ENCODE results near the gene KCNH4.

GRCh38 chr17:42187833-42188232, 6.9 kb upstream of the KCNH4 start:
- TF ChIP-seq CTCF (IDR thresholded peaks at IDR 0.05) (no peak), REST (IDR thresholded peaks at IDR 0.05; ENCODE audit: insufficient read depth in 1 of 2, low read depth in 2 of 2, low read length in 1 of 2) (no peak), SIN3A (IDR thresholded peaks at IDR 0.05; ENCODE audit: borderline replicate concordance, insufficient read depth, low read depth, low read length) (no peak), POLR2AphosphoS5 (IDR thresholded peaks at IDR 0.05; ENCODE audit: low read depth, low read length) (no peak)

Measured in Panc1 (cell line).